GM19023 (cell line): ENCODE results near the gene FPR3.
"Not testable (repeated sequence)": the region's sequence is repeated elsewhere in the genome, so short reads cannot be mapped to it uniquely, and the experiment has no call there.

Experiments used
- ATAC-seq: cut with Tn5 transposase; IDR thresholded peaks from one replicate; pipeline ENCODE4 v1.9.1; 2021; ENCODE audit warnings: mild to moderate bottlenecking, moderate library complexity; ENCODE audit not compliant: unreplicated experiment

Gene FPR3

GRCh38 chr19:51783372-51783771 lies 11.6 kb upstream of the FPR3 start:
- ATAC-seq, result no peak

DNA sequence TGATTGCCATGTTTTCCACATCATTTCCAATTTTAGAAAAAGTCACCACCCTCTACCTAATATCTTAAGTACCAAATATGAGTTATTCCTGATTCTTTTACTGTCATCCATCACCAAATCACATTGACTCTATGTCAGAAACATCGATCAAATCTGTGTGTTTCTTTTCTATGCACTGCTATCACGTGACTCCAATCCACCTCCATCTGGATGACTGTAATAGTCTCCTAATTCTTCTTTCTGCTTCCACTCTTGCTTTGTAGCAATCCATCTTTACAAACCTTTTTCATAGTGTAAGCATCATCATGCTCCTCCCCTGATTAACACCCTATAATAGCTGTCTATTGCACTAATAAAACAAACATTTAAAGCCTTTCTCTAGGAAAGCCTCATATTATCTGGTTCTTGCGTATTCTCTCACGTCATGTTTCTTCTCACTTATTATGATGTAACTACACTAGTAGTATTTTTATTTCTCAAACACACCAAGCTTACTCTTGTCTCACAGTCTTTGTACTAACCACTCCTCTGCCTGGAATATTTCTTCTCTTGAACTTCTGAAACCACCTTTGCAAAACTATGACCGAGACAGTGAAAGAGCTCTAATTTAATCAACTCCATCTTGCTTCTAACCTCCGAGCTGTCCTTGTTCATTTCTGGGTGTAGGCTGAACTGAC lies 10.7 kb upstream of the FPR3 start:
- ATAC-seq, result no peak

GRCh38 chr19:51784922-51785690 lies 9.9 kb upstream of the FPR3 start:
- no peak for ATAC-seq

- no peak for ATAC-seq
These were observed 8.1 kb upstream of the FPR3 start for GRCh38 chr19:51786646-51787494.

- no peak for ATAC-seq
These were observed 6.9 kb upstream of the FPR3 start for GRCh38 chr19:51788029-51788428.

DNA sequence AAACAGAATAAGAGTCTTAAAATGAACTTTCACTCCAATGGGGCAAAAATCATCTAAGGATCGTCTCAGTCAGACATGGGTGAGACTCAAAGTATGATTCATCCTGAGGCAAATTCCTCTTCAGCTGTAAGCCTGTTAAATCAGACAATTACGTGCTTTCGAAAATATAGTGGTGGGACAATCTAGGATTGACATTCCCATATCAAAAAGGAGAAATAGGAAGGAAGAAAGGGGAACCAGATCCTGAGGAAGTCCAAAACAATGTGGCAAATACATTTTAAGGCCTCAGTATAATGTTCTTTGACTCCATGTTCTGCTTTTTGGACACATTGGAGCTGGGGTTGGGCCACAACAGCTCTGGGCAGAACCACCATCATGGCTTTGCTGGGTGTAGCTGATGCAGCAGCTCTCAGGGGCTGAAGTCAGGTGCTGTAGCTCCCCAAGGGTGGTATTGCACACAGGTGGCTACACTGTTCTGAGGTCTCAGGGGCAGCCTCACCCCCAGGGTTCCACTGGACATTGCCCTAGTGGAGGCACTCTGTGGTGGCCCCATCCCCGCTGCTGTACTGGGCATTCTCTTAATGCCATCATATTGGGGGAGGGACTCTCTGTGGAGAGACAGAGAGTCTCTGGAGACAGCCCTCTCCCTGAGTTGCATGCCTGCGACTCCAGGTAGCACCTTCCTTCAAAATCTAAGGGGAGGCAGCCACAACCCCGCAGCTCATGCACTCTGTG lies 5.7 kb upstream of the FPR3 start:
- no peak for ATAC-seq

DNA sequence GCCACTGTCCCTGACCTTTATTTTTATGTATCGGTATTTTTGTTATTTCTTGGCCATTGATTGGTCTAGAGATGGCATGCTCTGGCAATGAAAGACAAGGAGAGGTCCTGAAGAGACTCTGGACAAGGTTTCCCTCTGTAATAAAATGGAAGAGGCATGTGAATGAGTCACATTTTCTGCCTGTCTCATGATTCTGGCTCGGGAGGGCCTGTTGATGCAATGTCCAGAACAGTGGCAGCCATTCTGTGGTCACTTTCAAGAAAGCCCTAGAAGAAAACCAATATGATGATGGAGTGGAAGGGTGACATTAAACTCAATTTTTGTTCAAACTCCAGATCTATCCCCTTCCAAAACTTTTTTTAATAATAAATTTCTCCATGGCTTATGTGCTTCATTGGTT lies 2.0 kb upstream of the FPR3 start:
- ATAC-seq, result no peak

DNA sequence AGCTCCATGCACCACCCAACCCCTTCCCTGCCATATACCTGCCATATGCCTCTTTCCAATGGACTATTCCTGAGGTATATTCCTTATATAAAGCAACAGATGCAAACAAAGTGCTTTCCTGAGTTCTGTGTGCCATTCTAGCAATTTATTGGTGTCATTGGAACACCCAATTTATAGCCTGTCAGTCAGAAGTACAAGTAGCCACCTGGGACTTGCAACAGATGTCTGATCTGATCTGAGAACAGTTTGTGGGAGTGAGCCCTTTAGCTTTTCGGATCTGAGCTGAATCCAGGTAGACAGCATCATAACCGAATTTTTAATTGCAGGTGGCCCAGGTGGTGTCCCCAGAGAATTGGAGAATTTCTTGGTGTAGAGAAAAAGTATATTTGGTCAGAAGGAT lies 963 bp upstream of the FPR3 start:
- ATAC-seq, result no peak

- no peak for ATAC-seq
These were observed 1.3 kb downstream of the FPR3 start for GRCh38 chr19:51796195-51796679.

GRCh38 chr19:51797480-51797879 lies 2.5 kb downstream of the FPR3 start:
- no peak for ATAC-seq

- no peak for ATAC-seq
These were observed 3.1 kb downstream of the FPR3 start for GRCh38 chr19:51798062-51798461.

GRCh38 chr19:51799034-51799773 lies 4.2 kb downstream of the FPR3 start:
- no peak for ATAC-seq

DNA sequence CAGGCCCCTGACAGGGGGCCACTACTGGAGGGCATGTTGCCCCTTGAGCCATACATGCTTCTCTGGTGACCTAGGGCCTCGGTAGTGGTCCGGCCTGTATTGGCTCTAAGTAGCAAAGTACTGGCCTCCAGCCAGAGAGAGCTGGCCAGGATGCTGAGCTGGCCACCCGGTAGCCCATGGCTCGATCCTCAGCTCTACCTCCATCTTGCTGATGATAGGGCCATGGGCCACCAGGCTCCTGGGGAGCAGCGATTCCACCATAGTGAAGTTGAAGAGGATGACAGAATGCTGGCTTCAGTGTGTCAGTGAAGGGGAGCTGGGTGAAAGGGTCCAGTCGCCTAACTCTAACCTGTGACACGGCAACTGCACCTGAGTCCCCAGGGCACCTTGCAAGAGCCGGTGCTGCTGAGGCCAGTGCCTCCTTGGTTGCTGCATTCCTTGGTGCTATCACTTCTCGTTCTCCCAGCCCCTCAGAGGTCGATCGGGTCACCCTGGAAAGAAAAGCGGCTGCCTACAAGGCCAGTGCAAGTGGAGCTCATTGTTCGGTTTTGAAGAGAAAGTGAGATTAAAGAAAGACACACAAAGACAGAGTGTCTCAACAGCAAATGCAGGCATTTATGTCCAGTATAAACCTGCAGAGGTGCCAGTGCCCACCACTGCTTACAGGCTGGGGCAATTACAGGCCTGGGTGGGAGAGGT lies 5.0 kb downstream of the FPR3 start:
- ATAC-seq, result no peak

DNA sequence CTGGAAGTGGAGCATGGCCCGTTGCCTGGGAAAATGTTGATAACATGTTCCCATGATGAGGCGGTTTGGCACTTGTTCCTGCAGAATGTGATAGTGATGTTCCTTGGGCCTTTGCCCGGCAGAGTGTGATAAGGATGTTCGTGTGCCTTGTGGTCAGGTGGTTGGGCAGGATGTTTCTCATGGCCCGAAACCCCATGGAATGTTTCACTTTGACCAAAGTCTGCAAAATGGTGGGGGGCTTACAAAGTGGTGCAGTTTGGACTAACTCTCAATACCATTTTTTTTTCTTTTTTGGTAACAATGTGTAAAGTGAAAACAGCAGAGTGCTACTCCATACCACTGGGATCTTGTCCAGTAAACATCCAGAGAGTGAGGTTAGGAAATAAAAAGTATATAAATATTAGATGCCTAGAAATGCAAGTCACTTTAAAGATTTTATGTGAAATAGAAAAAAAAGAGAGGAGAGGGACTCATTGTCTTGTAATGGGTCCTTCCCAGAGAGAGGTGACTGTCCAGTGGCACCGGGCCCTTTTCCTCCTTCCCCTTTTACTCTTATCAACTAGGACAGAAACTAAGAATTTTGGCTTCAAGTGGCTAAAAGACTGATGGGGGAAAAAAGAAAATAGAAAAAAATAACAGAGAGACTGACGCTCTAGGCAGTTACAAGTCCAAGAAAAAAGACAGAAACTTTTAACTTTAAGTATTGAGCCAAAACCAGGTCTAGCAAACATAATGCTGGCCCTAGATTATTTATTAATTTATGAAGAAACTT lies 5.7 kb downstream of the FPR3 start:
- no peak for ATAC-seq

DNA sequence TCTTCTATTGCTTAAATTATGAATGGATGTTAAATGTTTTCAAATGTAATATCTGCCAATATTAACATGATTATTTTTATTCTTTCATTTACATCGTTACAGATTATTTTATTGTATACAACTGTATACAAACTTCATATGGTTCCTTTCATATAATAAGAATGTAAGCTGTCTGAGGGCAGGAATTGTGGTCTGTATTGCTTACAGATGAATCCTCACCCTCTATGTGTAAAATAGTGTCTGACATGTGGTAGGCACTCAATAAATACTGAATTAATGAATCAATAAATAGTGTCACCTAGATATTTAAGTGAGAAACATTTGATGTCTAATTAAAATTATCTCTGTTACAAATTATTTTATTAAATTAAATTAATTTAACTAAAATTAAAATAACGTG lies 7.8 kb downstream of the FPR3 start:
- no peak for ATAC-seq

DNA sequence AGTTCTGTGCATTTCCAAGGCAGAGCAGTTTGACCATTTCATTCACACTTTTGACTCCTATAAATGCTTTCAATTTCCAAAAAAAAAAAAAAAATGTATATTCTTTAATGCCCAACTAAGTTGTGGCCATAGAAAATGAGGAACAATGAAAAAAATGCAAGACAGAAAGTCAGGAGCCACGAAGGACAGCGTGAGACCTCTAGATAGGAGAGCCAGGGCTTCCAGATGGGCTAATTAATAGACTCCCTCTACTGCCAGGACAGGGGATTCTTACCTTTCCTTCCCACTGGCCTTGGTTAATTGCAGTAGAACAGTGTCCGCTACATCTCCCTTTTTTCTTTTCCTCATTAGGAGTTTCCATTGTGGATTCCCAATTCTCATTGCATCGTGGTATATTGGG lies 8.6 kb downstream of the FPR3 start:
- no peak for ATAC-seq

GRCh38 chr19:51803967-51804366 lies 9.0 kb downstream of the FPR3 start:
- no peak for ATAC-seq

DNA sequence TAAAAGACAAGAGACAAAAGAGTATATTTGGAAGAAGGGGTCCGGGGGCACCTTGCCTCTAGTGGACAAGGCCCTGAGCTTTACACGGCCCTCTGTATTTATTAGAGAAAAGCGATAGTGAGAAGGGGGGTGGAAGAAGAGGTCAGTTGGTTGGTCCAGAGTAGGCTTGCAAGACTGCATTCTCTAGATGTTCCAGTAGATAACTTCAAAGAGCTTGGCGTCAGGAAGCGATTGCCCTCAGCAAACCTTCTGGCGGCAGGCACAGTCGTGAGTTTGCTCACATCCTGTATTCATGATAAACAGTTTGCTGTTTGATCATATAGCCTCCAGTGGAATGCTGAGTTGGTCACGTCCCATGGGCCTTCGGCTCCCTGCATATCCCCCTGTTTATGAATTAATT lies 9.8 kb downstream of the FPR3 start:
- ATAC-seq, result not testable (repeated sequence)

DNA sequence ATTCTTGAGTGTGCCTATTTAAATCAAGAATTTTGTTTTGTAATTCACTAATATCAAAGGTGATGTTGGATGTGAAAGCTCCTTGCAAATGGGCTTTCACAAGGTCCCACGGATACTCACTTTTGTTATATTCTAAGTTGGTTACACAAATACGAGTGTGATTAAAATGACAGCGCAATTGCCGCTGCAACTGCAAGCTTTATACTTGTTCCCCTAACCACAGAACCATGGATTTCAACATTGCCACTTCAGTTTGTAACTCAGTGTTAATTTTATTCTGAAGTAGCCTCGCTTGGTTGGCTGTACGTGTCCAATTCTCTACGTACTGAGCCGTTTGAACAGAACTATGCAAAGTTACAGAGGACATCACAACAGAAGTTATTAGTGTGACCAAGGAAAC lies 10.4 kb downstream of the FPR3 start:
- ATAC-seq, result not testable (repeated sequence)
